Upper lobe of left lung (tissue), 6 donors: ENCODE data around the gene OSTC. TPM values are rescaled to one million over a fixed set of nuclear protein-coding genes. Genes with fewer than 3 reads are reported as not detected.

Experiments
- ATAC-seq, 2 donors: fragments of 200-7000 bp; cut with Tn5 transposase; one replicate each; pipeline ENCODE4 v1.9.1; 2022; ENCODE audit warnings: mild to moderate bottlenecking in 2 of 2, moderate library complexity in 2 of 2; ENCODE audit not compliant: low FRiP score in 2 of 2
- DNase-seq, 2 donors: peaks; one replicate each; pipeline ENCODE4 v3.0.0-alpha.2; 2019 to 2020
- H3K27ac ChIP-seq, 4 donors: fragments of 200-600 bp; sonication (generic); one replicate each; pipeline ENCODE4 v1.5.1; 2016 to 2019
- H3K27me3 ChIP-seq, 4 donors: fragments of 200-600 bp; sonication (generic); one replicate each; pipeline ENCODE4 v1.5.1; 2017 to 2019
- H3K36me3 ChIP-seq, 4 donors: fragments of 200-600 bp; sonication (generic); one replicate each; pipeline ENCODE4 v1.5.1; 2016 to 2019
- H3K4me1 ChIP-seq, 4 donors: fragments of 200-600 bp; sonication (generic); one replicate each; pipeline ENCODE4 v1.5.1; 2018 to 2019
- H3K4me3 ChIP-seq, 4 donors: fragments of 200-600 bp; sonication (generic); one replicate each; pipeline ENCODE4 v1.5.1; 2017 to 2019; ENCODE audit warnings: mild to moderate bottlenecking in 2 of 4, moderate library complexity in 1 of 4
- H3K9me3 ChIP-seq, 4 donors: fragments of 200-600 bp; sonication (generic); one replicate each; pipeline ENCODE4 v1.5.1; 2018 to 2019
- CTCF ChIP-seq, 6 experiments: fragments of 450-650 bp in 4 of 6; fragments of 200-600 bp in 2 of 6; sonication (generic) in 2 of 6; IDR thresholded peaks; one replicate each; pipeline ENCODE4 v1.5.1; 2016 to 2019; ENCODE audit warnings: antibody characterized with exemption in 6 of 6
- EP300 ChIP-seq, 4 donors: sonication (generic); formaldehyde crosslinking; IDR thresholded peaks; one replicate each; pipeline ENCODE4 v1.5.1; 2017; ENCODE audit warnings: antibody characterized with exemption in 4 of 4, control low read depth in 2 of 4
- POLR2A ChIP-seq, 4 donors: fragments of 450-650 bp; IDR thresholded peaks; one replicate each; pipeline ENCODE4 v1.5.1; 2016 to 2017; ENCODE audit warnings: antibody characterized with exemption in 4 of 4, mild to moderate bottlenecking in 2 of 4
- POLR2AphosphoS5 ChIP-seq, 2 donors: sonication (generic); formaldehyde crosslinking; IDR thresholded peaks; one replicate each; pipeline ENCODE4 v1.5.1; 2017; ENCODE audit warnings: antibody characterized with exemption in 2 of 2
- WGBS, 2 donors: methylation state at CpG; one replicate each; pipeline ENCODE4 v1.1.5; 2017 to 2018; 5-methylcytosine and 5-hydroxymethylcytosine counted together
- total RNA-seq, 6 donors: library from RNA; depleted of rRNA in 4 of 6; stranded (reverse); fragments of >200 nt in 4 of 6; gene quantifications; one replicate each; pipeline versions ENCODE4 v1.1.0 to v1.2.1, GENCODE V29; 2016 to 2021
- donor health status: DM: no; HTN: no; CAD: no; lungs with moderate emphysema.
- donor health status: DM: no; HTN: yes; CAD: no; lungs with severe emphysema.

The OSTC gene
- total RNA-seq, 6 donors from 2014 or later: 7.5 to 77.2 (median 51.3) TPM

GRCh38 chr4:108683479-108683878 is 33.1 kb downstream of the OSTC start:
- no peak for TF ChIP-seq POLR2A (IDR thresholded peaks at IDR 0.05)
- TF ChIP-seq EP300 (IDR thresholded peaks at IDR 0.05): no peak
- no peak for TF ChIP-seq CTCF (IDR thresholded peaks at IDR 0.05)
- no peak for TF ChIP-seq POLR2AphosphoS5 (IDR thresholded peaks at IDR 0.05)
- Histone ChIP-seq H3K4me3 (no peak overlapping the region), H3K27ac (no peak overlapping the region), H3K36me3 (no peaks in the 10 kb centered on the region), H3K9me3 (no peaks in the 10 kb centered on the region), H3K27me3 (no peaks in the 10 kb centered on the region), H3K4me1 (no peaks in the 10 kb centered on the region)
- no peak for DNase-seq
- 24 to 30% methylated on average over 5 of the region's 5 CpGs for WGBS, 2 donors
- ATAC-seq: no peak

- DNase-seq (no peak), ATAC-seq (no peak)
- no peak overlapping the region for H3K27ac ChIP-seq
- H3K4me1 ChIP-seq: no peaks in the 10 kb centered on the region
- TF ChIP-seq POLR2A (IDR thresholded peaks at IDR 0.05) (no peak), POLR2AphosphoS5 (IDR thresholded peaks at IDR 0.05) (no peak), EP300 (IDR thresholded peaks at IDR 0.05) (no peak), CTCF (IDR thresholded peaks at IDR 0.05) (no peak)
- H3K4me3 ChIP-seq: no peak overlapping the region
- no peaks in the 10 kb centered on the region for H3K27me3 ChIP-seq
- WGBS, 2 donors: 85 to 87% methylated on average over 4 of the region's 4 CpGs
- no peaks in the 10 kb centered on the region for H3K36me3 ChIP-seq
- H3K9me3 ChIP-seq: no peaks in the 10 kb centered on the region
Measured at GRCh38 chr4:108685036-108685686, 34.8 kb downstream of the OSTC start.

GRCh38 chr4:108690738-108691137 is 40.3 kb downstream of the OSTC start:
- no peaks in the 10 kb centered on the region for H3K4me1 ChIP-seq
- H3K36me3 ChIP-seq: no peaks in the 10 kb centered on the region
- H3K27me3 ChIP-seq: no peaks in the 10 kb centered on the region
- H3K4me3 ChIP-seq: no peak overlapping the region
- no peak overlapping the region for H3K27ac ChIP-seq
- WGBS, 2 donors: 0 to 100% methylated on average over 1 of the region's 1 CpG
- TF ChIP-seq EP300 (IDR thresholded peaks at IDR 0.05) (no peak), CTCF (IDR thresholded peaks at IDR 0.05) (no peak), POLR2A (IDR thresholded peaks at IDR 0.05) (no peak), POLR2AphosphoS5 (IDR thresholded peaks at IDR 0.05) (no peak)
- DNase-seq (no peak), ATAC-seq (no peak)
- no peaks in the 10 kb centered on the region for H3K9me3 ChIP-seq

GRCh38 chr4:108693211-108693610 is 42.8 kb downstream of the OSTC start:
- H3K4me1 ChIP-seq: no peaks in the 10 kb centered on the region
- H3K36me3 ChIP-seq: no peaks in the 10 kb centered on the region
- no peak overlapping the region for H3K4me3 ChIP-seq
- DNase-seq: no peak
- H3K27me3 ChIP-seq: no peaks in the 10 kb centered on the region
- TF ChIP-seq POLR2AphosphoS5 (IDR thresholded peaks at IDR 0.05): no peak
- TF ChIP-seq EP300 (IDR thresholded peaks at IDR 0.05): no peak
- no peak for TF ChIP-seq CTCF (IDR thresholded peaks at IDR 0.05)
- TF ChIP-seq POLR2A (IDR thresholded peaks at IDR 0.05): no peak
- no peaks in the 10 kb centered on the region for H3K9me3 ChIP-seq
- WGBS, 2 donors: 79 to 85% methylated on average over 3 of the region's 3 CpGs
- no peak overlapping the region for H3K27ac ChIP-seq
- ATAC-seq: no peak

GRCh38 chr4:108693819-108694218 is 43.4 kb downstream of the OSTC start:
- 81 to 86% methylated on average over 3 of the region's 3 CpGs for WGBS, 2 donors
- TF ChIP-seq POLR2AphosphoS5 (IDR thresholded peaks at IDR 0.05): no peak
- no peak for TF ChIP-seq EP300 (IDR thresholded peaks at IDR 0.05)
- no peak for TF ChIP-seq POLR2A (IDR thresholded peaks at IDR 0.05)
- TF ChIP-seq CTCF (IDR thresholded peaks at IDR 0.05): no peak
- Histone ChIP-seq H3K27me3 (no peaks in the 10 kb centered on the region), H3K9me3 (no peaks in the 10 kb centered on the region), H3K4me3 (no peak overlapping the region), H3K4me1 (no peaks in the 10 kb centered on the region), H3K36me3 (no peaks in the 10 kb centered on the region), H3K27ac (no peak overlapping the region)
- no peak for ATAC-seq
- DNase-seq: no peak
